HG02870 (cell line): Measurements from ENCODE around the gene KRT3.

Source experiments
- ATAC-seq: cut with Tn5 transposase; IDR thresholded peaks from one replicate; pipeline ENCODE4 v1.9.1; 2021; ENCODE audit warnings: mild to moderate bottlenecking, moderate library complexity; ENCODE audit not compliant: unreplicated experiment

The KRT3 gene

GRCh38 chr12:52814710-52815155, 18.8 kb upstream of the KRT3 start:
- ATAC-seq, result no peak

DNA sequence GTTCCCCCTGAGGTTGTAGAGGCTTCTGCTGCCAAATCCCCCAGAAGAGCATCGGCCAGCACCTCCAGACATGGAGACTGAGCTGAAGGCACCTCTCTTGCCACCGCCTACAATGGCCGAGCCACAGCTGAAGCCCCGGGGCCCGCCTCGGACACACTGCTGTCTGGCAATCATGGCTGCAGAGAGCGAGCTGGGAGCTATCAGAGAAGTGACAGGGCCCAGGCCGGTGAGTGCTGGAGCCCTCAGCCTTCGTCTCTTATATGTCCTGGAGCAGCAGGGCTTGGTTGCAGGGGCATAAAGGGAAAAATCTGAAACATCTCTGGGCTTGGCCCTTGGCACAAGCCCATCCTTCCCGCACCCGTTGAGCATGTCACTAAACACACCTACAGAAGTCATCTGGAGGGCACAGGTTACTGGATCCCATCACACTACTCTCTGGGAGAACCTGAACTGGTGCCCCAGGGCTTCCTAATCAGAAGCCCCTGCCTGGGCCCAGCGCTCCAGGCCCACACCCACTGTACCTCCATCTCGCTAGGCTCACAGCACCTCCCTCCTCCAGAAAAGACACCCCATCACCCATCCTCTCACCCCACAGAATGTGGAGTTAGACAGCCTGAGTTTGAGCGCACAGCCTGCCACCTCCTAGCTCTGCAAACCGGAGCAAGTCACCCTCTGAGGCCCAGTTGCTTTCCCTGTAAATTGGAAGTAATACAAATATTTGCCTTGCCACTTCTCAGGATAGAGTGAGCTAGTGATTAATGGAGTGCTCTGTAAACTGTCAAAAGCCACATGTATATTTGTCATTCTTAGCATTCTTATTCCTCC, 18.2 kb upstream of the KRT3 start, which contains the start of gene KRT4:
Gene KRT4, minus strand, starts transcription at position 232 of the 825 bp plus-strand sequence. Its CDS starts 58 bp downstream, at position 174.
- ATAC-seq, result no peak

- no peak for ATAC-seq
Observed at GRCh38 chr12:52813203-52813819, 17.4 kb upstream of the KRT3 start.

DNA sequence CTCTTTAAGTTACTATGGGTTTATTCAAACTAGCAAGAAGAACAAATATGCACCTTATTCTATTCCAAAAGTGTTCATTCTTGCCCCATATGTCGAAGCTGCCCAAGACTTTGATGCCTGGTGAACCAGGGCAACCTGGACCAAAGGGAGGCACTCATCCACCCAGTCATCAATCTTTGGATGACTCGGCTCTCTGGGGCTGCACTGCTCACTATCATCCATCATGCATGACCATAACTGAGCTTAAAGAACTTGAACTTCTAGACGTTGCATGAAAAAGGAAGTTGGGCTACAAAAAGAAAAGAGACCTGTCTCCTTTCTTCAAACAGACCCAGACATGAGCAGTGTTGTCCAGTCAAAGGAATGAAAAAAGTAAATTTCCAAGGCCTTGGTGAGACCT, 16.8 kb upstream of the KRT3 start:
- ATAC-seq, result no peak

- no peak for ATAC-seq
Observed at GRCh38 chr12:52812073-52812400, 16.1 kb upstream of the KRT3 start.

DNA sequence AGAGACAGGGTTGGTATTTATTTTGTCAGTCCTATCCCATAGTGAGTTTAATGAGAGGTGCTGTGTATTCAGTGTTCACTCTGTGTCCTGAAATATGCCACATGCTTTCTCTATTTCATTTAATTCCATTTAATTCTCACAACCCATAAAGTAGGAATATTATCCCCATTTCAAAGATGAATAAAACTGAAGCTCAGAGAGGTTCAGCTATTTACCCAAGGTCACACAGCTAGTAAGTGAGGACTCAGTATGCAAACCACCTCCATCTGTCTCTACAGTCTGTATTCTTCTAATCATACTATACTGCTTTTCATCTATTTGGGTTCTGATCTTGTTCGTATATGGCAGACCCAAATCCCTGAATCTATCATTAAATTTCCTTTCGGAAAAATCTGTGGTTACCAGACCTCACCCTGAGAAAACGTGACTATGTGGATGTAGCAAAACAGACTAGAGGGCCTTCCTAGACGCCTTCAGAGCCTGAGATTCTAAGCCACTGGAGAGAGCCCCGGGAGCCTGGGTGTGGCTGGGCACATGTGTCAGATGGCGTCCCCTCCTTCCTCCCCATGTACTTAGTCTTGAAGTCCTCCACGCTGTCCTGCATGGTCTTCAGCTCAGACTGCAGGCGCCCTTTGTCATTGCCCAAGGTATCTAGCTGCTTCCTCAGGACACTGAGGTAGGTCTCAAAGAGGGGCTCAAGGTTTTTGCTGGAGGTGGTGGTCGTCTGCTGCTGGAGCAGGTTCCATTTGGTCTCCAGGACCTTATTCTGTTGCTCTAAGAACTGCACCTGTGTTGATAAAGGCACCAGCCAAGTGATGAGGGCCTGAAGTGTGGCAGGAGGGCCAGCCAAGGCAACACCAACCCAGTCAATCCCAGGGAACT, 15.5 kb upstream of the KRT3 start:
- ATAC-seq, result no peak

DNA sequence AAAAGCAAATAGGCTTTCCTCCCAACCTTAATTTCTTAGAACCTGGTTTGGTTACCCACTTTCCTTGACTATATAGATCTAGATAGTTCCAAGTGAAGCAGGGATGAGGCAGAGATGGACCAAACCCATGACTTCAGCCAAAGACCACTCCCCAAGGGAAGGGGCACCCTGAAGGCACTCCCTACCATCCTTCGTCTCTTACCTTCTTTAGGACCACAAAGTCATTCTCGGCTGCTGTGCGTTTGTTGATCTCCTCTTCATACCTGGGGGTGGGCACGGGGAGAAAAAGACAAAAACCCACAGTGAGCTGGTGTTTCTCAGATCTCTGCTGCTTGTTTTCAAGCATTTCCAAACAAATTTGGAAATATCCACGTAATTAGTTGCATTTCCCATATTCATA, 14.6 kb upstream of the KRT3 start:
- ATAC-seq, result no peak

- ATAC-seq, result no peak
Observed at GRCh38 chr12:52809166-52809565, 13.2 kb upstream of the KRT3 start.

DNA sequence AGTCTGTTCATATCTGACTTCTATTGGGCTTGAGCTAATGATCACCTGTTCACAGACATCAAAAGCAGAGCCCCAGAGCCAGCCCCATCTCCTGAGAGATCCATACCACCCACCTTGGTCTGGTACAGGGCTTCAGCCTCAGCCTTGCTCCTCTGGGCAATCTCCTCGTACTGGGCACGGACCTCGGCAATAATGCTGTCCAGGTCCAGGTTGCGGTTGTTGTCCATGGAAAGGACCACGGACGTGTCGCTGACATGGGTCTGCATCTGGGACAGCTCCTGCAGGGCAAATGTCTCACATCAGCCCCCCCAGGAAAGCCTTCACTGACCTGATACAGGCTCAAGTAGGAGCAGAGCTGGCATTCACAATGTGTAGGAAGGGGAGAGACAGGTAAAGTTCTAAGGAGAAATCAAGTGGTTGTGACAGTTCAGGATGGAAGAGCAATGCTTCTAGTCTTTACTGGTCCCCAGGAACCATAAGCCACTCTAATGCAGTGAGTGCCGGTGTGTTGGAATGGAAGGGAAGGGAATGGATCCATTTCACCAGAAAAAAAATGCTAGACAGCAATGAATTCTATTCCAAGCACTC, 12.8 kb upstream of the KRT3 start:
- no peak for ATAC-seq

DNA sequence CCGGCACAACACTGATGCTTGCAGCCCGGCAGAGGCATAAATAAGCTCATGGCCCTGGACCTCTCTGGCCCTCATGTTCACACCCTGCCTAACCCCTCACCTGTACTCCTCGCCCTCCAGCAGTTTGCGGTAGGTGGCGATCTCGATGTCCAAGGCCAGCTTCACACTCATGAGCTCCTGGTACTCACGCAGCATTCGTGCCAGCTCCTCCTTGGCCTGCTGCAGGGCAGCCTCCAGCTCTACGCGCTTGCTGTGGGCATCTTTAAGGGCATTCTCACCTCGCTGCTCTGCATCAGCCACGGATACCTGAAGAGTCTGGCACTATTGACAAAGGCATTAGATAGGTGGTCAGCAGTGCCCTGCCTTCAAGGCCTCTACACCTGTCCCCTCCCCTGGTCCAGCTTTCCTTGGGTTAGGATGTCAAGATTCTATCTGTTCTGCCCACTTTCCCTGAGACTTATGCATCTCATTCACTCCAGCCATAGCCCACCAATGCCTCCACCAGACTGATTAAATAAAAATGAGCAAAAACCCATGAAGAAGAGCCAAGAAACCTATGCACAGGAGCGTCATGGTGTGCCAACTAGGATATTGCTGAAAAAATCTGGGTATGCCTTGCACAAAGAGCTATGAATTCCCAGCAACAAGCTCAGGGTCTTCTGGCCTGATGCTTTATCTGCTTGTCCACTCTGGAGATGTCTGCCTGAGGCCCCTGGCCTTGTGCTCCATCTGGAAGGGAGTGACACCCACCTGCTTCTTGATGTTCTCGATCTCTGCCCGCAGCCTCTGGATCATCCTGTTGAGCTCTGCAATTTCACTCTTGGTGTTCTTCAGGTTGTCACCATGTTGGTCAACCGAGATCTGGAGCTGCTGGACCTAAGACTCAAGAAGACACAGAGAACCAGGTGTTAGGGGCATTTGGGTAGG, 11.9 kb upstream of the KRT3 start:
- no peak for ATAC-seq

DNA sequence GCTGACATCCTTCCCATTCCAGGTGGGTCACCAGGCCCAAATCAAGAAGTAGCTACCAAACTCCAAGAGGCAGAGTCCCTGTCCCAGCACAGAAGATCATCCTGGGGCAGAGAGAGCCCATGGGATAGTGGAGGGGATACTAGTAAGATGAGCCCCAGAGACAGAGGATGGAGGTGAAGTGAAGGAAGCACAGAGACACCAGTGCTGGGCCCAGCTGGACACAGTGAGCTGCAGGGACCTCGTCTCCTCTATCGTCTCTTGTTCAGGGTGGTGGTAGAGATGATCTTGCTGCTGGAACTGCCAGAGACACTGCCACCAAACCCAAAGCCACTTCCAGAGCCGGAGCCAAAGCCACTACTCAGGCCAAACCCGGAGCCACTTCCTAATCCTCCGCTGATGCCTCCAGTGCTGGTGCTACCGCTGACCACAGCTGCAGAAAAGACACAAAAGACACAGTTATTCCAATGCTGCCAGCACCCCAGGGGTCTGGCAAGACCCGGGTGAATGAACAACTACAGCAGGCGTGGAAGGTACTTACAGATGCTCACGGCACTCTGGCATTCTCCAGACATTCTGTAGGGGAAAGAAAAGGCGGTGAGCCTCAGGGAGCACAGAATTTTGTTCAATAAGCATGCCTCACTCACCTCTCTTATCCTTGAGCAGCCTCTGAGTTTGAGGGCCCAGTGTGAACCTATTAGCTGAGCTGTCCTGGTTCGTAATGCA, 11.1 kb upstream of the KRT3 start:
- ATAC-seq, result no peak

DNA sequence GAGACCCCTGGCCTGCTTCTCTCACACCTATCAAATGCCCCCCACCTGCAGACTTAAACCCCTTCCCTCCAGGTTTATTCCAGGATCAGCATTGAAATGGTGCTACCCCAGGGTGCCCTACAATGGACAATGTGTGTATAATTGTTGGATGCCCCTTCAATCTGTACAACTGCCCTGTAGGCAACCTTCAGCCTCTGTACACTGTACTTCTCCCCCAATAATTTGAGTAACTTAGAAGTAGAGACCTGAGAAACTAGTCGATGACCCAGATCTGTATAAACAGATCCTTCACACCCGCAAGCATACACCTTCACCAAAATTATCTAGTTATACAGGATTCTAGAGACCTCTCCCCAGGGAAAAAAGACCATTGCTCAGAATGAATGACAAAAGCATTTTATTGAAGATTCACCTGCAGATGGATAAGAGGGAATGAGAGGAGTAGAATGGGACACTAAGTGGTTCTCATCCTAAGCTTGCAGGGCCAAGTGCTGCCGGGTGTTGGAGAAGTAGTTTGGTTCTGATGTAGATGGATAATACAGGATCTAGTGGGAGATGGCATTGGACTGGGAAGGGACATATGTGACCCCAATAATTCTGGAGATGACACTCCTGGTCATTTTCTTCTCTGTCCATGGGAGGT, 10.4 kb upstream of the KRT3 start:
- ATAC-seq, result no peak

DNA sequence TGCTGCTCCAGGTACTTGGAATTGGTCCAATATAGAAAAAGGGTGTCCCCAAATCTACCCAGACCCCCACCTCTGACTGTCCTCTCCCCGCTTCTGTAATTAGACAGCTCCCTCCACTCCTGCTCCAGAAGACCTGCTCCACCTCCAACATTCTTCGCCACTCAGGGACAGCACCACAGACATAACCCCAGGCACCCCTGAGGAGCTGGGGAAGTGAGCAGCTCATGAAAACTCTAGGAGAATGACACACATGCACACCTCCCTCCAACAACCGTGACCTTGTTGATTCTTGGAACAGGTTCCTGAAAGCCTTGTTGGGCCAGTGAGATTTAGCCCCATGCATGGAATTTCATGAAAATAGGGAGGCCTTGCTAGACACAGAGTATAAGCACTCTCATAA, 9.8 kb upstream of the KRT3 start:
- no peak for ATAC-seq

DNA sequence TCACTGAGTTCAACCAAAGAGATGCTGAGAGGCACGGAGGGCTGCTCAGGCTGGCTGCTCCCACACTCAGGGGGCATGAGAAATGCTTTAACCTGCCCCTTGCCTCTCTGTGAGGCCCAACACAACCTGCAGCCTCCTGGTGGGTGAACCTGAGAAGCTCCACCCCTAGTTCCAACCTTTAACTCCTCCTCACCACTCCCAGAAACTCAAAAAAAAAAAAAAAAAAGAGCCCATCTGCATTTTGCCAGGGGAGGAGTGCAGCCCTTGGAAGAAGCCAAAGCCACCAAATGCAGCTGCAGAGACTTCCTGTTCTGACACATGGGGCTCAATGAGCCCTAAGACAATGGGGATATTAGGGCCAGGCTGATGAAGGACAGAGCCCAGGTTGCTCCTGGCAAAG, 9.1 kb upstream of the KRT3 start:
- ATAC-seq, result no peak

DNA sequence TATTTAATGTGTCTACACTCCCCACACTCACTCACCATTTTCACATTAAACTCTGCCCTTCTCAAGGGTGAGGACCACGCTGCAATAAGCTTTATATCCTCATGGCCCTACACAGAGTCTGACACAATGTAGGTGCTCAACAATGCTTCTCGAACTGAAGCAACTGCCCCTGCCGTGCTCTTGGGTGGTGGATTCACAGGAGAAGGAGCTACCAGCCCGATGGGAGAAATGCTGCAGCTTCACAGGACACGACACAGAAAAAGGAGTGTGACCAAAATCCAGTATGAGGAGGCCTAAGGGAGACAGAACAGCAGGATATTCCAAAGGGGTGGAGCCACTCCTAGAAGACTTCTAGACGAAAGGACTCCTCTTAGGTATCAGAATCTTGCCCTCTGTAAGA, 6.5 kb upstream of the KRT3 start:
- ATAC-seq, result no peak

DNA sequence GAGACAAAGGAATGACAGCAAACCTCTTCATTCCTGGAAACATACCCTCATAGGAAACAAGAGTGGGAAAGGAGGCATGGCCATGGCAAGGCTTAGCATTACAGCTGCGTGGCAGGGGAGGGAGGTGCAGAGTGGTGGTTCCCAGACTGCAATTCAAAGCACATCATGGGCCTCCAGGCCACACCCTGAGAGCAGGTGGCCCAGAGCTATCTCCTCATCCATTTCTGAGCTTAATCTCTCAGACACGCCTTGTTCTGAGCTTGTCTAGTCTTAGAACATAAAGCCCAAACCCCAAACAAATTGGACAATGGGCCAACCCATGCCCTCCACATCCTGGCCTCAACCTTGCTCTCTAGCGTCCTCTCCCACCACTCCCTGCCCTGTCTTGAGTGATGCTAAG, 5.9 kb upstream of the KRT3 start:
- no peak for ATAC-seq

GRCh38 chr12:52800259-52800917, 4.5 kb upstream of the KRT3 start:
- ATAC-seq, result no peak

- no peak for ATAC-seq
Observed at GRCh38 chr12:52799505-52800211, 3.7 kb upstream of the KRT3 start.
